ENCODE results near the gene SETD9. TPM values are rescaled to one million over a fixed set of nuclear protein-coding genes. Genes with fewer than 3 reads are reported as not detected.

Gene SETD9
- total RNA-seq, 1 donor from 2014 or later: 9.7 TPM

- intact Hi-C loops (cut with micrococcal nuclease): no loop called here
Observed at GRCh38 chr5:56922922-56923321, 13.5 kb downstream of the SETD9 start.

DNA sequence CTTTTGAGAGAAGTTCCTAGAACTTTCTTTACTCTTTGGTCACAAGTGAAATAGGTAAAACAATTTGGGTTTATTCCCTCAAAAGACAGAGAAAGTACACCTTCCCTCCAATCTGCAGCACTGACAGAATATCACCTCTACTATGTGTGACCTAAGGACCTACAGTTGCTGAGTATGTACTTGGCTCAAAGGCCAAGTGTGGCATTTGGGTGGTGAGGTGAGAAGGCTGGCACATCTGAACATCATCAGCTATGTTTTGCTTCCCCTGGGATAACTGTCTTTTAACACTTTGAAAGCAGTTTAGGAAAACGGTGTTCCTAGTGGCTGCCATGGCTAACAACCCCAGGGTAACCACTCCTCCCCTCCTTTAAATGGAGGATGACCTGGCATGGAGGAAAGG lies 24.9 kb downstream of the SETD9 start:
- intact Hi-C loops (cut with micrococcal nuclease): no loop called here

DNA sequence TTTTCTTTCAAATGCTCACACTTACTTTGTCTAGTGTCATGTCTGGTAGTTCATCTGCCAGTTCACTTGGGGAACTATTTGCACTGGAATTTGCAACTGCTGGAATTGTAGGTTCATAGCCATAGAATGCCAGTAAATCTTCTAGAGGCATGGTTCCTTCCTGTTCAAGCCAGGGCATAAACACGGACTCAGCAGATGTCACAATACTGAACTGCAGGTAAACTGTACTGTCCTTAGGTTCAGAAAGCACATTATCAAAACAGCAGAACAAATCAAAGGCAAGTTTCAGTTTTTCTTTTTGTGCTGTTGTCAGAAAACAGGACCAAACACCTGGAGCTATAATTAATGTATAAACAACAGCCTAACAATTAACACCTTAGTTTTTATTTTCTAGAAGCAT lies 29.5 kb downstream of the SETD9 start:
- intact Hi-C loops (cut with micrococcal nuclease): no loop called here

DNA sequence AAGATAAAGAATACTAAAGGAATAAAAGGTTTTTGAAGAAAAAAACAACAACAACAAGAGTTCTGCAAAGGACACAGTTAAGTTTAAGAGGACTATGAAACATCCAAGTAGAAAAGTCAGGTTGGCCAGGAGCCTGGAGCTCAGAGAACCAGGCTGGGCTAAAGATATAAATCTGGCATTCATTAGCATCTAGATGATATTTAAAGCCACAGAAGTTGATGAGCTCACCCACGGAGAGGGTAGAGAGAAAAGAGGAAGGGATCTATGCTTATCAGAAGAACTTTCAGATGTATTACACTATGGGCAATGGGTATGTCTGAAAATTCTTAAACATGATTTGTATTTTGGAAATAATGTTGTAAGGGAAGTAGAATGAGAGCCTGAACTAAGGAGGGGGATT lies 32.6 kb downstream of the SETD9 start:
- intact Hi-C loops (cut with micrococcal nuclease): no loop called here

- intact Hi-C loops (cut with micrococcal nuclease): no loop called here
Observed at GRCh38 chr5:56947052-56947451, 37.7 kb downstream of the SETD9 start.

DNA sequence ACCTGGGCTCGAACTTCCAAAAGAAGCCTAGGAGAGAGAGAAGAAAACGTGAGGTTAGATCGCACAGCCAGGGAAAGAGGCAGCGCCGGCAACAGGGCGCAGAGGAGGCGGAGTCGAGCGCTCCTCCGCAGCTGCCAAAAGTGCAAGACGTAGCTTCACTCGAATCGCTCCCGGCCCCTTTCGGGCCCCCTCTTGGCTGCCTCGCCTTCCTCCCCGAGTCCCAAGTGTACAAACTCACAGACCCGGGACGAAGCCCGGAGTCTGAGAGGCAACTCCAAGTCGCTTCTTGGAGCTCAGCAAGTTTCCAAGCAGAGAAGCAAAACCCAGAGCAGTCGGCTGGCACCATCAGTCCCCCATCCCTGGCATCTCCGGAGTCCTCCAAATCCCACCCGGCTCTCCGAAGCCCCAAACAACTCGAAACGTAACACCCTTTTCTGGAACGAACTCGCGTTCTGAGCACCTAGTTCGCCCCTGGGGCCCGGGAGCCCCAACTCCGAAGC lies 41.3 kb downstream of the SETD9 start:
- intact Hi-C loops (cut with micrococcal nuclease): loop anchor here (1.0 to 10.0 kb wide), 4 partner anchors 188 to 1510 kb away; partner anchors contain the start of genes IL6ST and PLK2

GRCh38 chr5:56951126-56951945 lies 41.9 kb downstream of the SETD9 start:
- intact Hi-C loops (cut with micrococcal nuclease): loop anchor here (2.0 to 10.0 kb wide), 2 partner anchors 269 to 957 kb away; partner anchors contain the start of gene IL6ST

GRCh38 chr5:56951946-56952691 lies 42.7 kb downstream of the SETD9 start, which contains the start of gene MIER3:
MIER3 (minus strand) TSS chr5:56952123; CDS start chr5:56952102, 21 bp downstream.
- intact Hi-C loops (cut with micrococcal nuclease): loop anchor here (1.0 to 10.0 kb wide), 4 partner anchors 42 to 957 kb away; partner anchors contain the start of gene IL6ST

DNA sequence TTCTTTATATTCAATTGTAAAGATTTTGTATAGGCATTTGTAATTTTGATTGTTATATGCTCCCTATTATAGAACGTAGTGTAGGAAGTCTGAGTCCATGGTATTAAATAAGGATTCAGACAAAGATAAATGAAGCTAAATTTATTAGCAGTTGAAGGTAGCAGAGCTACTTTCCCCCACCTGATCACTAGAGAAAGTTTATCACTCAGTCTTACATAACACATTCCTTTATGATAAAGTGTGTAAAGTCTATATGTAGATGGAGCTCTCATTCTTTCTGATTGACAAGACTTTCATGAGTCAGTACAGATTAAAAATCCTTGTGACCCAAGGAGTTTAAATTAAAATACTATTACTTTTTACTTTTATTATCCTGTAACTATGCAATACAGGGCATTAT lies 44.9 kb downstream of the SETD9 start:
- intact Hi-C loops (cut with micrococcal nuclease): loop anchor here (10.0 kb wide), 1 partner anchor 959 kb away; the partner anchor contains the start of gene IL6ST

GRCh38 chr5:56958595-56958994 lies 49.2 kb downstream of the SETD9 start:
- intact Hi-C loops (cut with micrococcal nuclease): loop anchor here (10.0 kb wide), 1 partner anchor 964 kb away; the partner anchor contains the start of gene IL6ST

- intact Hi-C loops (cut with micrococcal nuclease): loop anchor here (10.0 kb wide), 1 partner anchor 965 kb away; the partner anchor contains the start of gene IL6ST
Observed at GRCh38 chr5:56959326-56959725, 49.9 kb downstream of the SETD9 start.

- intact Hi-C loops (cut with micrococcal nuclease): no loop called here
Observed at GRCh38 chr5:56961746-56962145, 52.4 kb downstream of the SETD9 start.

GRCh38 chr5:56962286-56962685 lies 52.9 kb downstream of the SETD9 start:
- intact Hi-C loops (cut with micrococcal nuclease): no loop called here

- intact Hi-C loops (cut with micrococcal nuclease): no loop called here
Observed at GRCh38 chr5:56963246-56963645, 53.9 kb downstream of the SETD9 start.

DNA sequence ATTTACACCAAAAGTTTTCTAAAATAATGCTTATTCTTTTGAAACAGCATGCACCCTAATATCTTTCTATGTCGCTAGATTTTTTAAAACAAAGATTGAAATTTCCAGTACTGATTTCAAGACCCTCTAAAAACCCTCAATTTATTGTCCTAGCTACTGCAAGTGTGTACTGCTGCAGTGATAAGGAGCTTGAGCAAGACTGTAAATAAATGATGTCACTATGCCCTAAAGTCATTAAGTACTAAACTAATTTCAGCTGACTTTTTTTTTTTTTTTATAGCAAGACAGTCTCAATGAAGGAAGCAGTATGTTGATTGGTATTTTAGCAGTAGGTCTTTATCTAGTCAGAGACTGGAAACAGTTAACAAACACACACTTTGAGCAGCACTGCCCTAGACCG lies 54.8 kb downstream of the SETD9 start:
- intact Hi-C loops (cut with micrococcal nuclease): no loop called here

Other genes starting within 250 kb of the SETD9 start
- gene MAP3K1, start 94.0 kb upstream of the SETD9 start, total RNA-seq: 40.7 and 41.6 TPM in 2 replicates
- gene MIER3, start 42.5 kb downstream of the SETD9 start, total RNA-seq: 24.3 and 26.1 TPM in 2 replicates